HuH-7 (cell line): ENCODE data around the gene KBTBD4.
"Not testable (repeated sequence)": the region's sequence is repeated elsewhere in the genome, so short reads cannot be mapped to it uniquely, and the experiment has no call there.

ENCODE experiments used
- DNase-seq: peaks from one replicate; pipeline ENCODE4 v3.0.0; 2011; ENCODE audit warnings: low spot score

Gene KBTBD4

GRCh38 chr11:47589977-47590861, 11.4 kb upstream of the KBTBD4 start:
- DNase-seq, result no peak

GRCh38 chr11:47589584-47589976, 10.8 kb upstream of the KBTBD4 start:
- no peak for DNase-seq

- DNase-seq, result no peak
Measured at GRCh38 chr11:47589118-47589517, 10.3 kb upstream of the KBTBD4 start.

GRCh38 chr11:47587723-47588326, 9.1 kb upstream of the KBTBD4 start:
- DNase-seq, result no peak

GRCh38 chr11:47587039-47587716, 8.4 kb upstream of the KBTBD4 start:
- no peak for DNase-seq

- no peak for DNase-seq
Measured at GRCh38 chr11:47586098-47586855, 7.5 kb upstream of the KBTBD4 start, which contains the start of gene FAM180B. FAM180B (plus strand) TSS chr11:47586678; CDS start chr11:47586769, 91 bp downstream.

- DNase-seq, result no peak
Measured at GRCh38 chr11:47583844-47584243, 5.1 kb upstream of the KBTBD4 start.

GRCh38 chr11:47577460-47578041, 1.2 kb downstream of the KBTBD4 start:
- DNase-seq, result no peak

- no peak for DNase-seq
Measured at GRCh38 chr11:47573321-47573720, 5.4 kb downstream of the KBTBD4 start.

GRCh38 chr11:47572715-47573255, 6.0 kb downstream of the KBTBD4 start:
- no peak for DNase-seq

GRCh38 chr11:47571895-47572294, 6.9 kb downstream of the KBTBD4 start:
- no peak for DNase-seq

GRCh38 chr11:47571357-47571729, 7.4 kb downstream of the KBTBD4 start:
- no peak for DNase-seq

GRCh38 chr11:47570651-47571356, 8.0 kb downstream of the KBTBD4 start:
- no peak for DNase-seq

GRCh38 chr11:47569646-47570045, 9.1 kb downstream of the KBTBD4 start:
- DNase-seq, result no peak

GRCh38 chr11:47566149-47566698, 12.5 kb downstream of the KBTBD4 start:
- DNase-seq, result no peak

GRCh38 chr11:47565340-47566148, 13.2 kb downstream of the KBTBD4 start, which contains the start of gene PTPMT1:
PTPMT1 (plus strand) TSS chr11:47565599; CDS start chr11:47565623, 24 bp downstream.
- DNase-seq, result peak; percentile 81

- DNase-seq, result no peak
Measured at GRCh38 chr11:47564933-47565339, 13.8 kb downstream of the KBTBD4 start.

- DNase-seq, result not testable (repeated sequence)
Measured at GRCh38 chr11:47564366-47564765, 14.4 kb downstream of the KBTBD4 start.

GRCh38 chr11:47562393-47562792, 16.4 kb downstream of the KBTBD4 start:
- DNase-seq, result not testable (repeated sequence)
